ENCODE results near the gene LMNA. TPM values are rescaled to one million over a fixed set of nuclear protein-coding genes. Genes with fewer than 3 reads are reported as not detected.
A peak's percentile ranks its signal among the peaks of the same experiment; 100 is the strongest.

The LMNA gene
- total and polyA plus RNA-seq, 2 of the 4 experiments (the other 2 are of a cell fraction), result 563 to 755 TPM

GRCh38 chr1:156119503-156120209 lies 5.1 kb downstream of the LMNA start:
- Histone ChIP-seq H3K9ac (ENCODE audit: low read depth, low read length) (peak overlapping the region; percentile 24; the same call in 1 of the 2 replicates), H4K8ac (ENCODE audit: low read depth in 2 of 2, low read length in 2 of 2) (peak overlapping the region in 1 of 2 experiments; percentile 67; a peak in 3 of 4 replicates), H2BK5ac (ENCODE audit: low read depth, low read length, poor library complexity, severe bottlenecking) (peak overlapping the region; percentile 80), H3K4me2 (ENCODE audit: low read depth, low read length) (peak overlapping the region; percentile 75), H3K9me1 (ENCODE audit: insufficient read depth, low read length) (peaks cover 24% of the 10 kb centered on the region), H3K79me1 (ENCODE audit: low read depth in 1 of 2, low read length in 2 of 2) (peaks cover 0 to 28% of the 10 kb centered on the region in 2 experiments; a peak in 2 of 4 replicates), H3K36me3 (ENCODE audit: control insufficient read depth, insufficient read depth, low read length) (peaks cover 13% of the 10 kb centered on the region), H2BK15ac (ENCODE audit: low read depth, low read length) (peak overlapping the region; percentile 1; the same call in 1 of the 3 replicates), H2BK120ac (ENCODE audit: low read depth, low read length) (peak overlapping the region; percentile 59), H3K4me1 (ENCODE audit: control insufficient read depth, insufficient read depth, low read length) (peaks cover 41% of the 10 kb centered on the region), H3K23ac (ENCODE audit: low read depth, low read length) (peak overlapping the region; percentile 96), H3K4ac (ENCODE audit: low read depth, low read length) (peak overlapping the region; percentile 94), H2AFZ (replicated peaks; ENCODE audit: low read length, poor library complexity) (no peak overlapping the region), H2BK20ac (ENCODE audit: low read depth, low read length) (no peak overlapping the region; the same call in 1 of the 2 replicates), H2AK5ac (ENCODE audit: low read depth, low read length) (peak overlapping the region; percentile 83), H3K4me3 (ENCODE audit: insufficient read depth, low read depth, low read length) (peak overlapping the region; percentile 2; the same call in 1 of the 2 replicates), H3K14ac (replicated peaks; ENCODE audit: low read depth, low read length) (peak overlapping the region; percentile 93), H3K56ac (ENCODE audit: extremely low read depth, insufficient read depth, low read length) (peak overlapping the region; percentile 68; the same call in 1 of the 2 replicates), H3K27me3 (ENCODE audit: control insufficient read depth, insufficient read depth, low read length) (no peaks in the 10 kb centered on the region), H3K18ac (ENCODE audit: low read depth, low read length) (peak overlapping the region; percentile 13; the same call in 1 of the 2 replicates), H3K27ac (ENCODE audit: insufficient read depth, low read length) (peak overlapping the region; percentile 73), H3K9me3 (ENCODE audit: control insufficient read depth, insufficient read depth, low read length) (no peaks in the 10 kb centered on the region), H2AK9ac (replicated peaks; ENCODE audit: low read depth, low read length, poor library complexity) (peak overlapping the region; percentile 97), H4K91ac (ENCODE audit: insufficient read depth, low read depth, low read length) (peak overlapping the region; percentile 73), H4K5ac (ENCODE audit: low read depth, low read length) (no peak overlapping the region; the same call in 1 of the 2 replicates), H4K20me1 (ENCODE audit: insufficient read depth, low read length) (peaks cover 84% of the 10 kb centered on the region)
- dilution Hi-C loops (cut with HindIII; ENCODE audit: low sequenced_read_pairs, unreplicated experiment), result no loop called here
- in situ Hi-C loops (cut with MboI; ENCODE audit: low sequenced_read_pairs), result no loop called here
- ATAC-seq (ENCODE audit: low read depth) (peak; percentile 16), DNase-seq (peak; percentile 76)
- BruUV-seq (replicated peaks), result no TSS peak
- WGBS, 2 experiments (ENCODE audit: extremely low coverage in 2 of 2, insufficient read length in 1 of 2), result 31% methylated on average over 2 of the region's 3 CpGs; no CpG with 5 or more reads in 1 of the 2 experiments
- ChIA-PET POLR2A (ENCODE audit: unreplicated experiment) (no interaction called here), CTCF (interaction anchor here (1.1 to 1.3 kb wide), 2 partner anchors 9 to 23 kb away, joined by 3 to 4 read pairs; no protein-coding TSS in a partner anchor)
- intact Hi-C loops (cut with micrococcal nuclease), result no loop called here
- TF ChIP-seq BHLHE40 (IDR thresholded peaks at IDR 0.05; ENCODE audit: low read depth, low read length) (no peak), CHD1 (IDR thresholded peaks at IDR 0.05; ENCODE audit: low read depth, low read length) (no peak), MAZ (IDR thresholded peaks at IDR 0.05; ENCODE audit: borderline replicate concordance, low read depth, low read length) (peak; percentile 31; the same call in 1 of the 2 replicates), MAFK (IDR thresholded peaks at IDR 0.05; ENCODE audit: low read depth, low read length) (no peak), RCOR1 (IDR thresholded peaks at IDR 0.05; ENCODE audit: insufficient replicate concordance, low read length) (no peak), POLR2A (IDR thresholded peaks at IDR 0.05; ENCODE audit: low read depth, low read length) (peak; percentile 20; the same call in 1 of the 2 replicates), CEBPB (IDR thresholded peaks at IDR 0.05; ENCODE audit: low read depth, low read length) (no peak), FOS (IDR thresholded peaks at IDR 0.05; ENCODE audit: low read depth, low read length) (peak; percentile 22; the same call in 1 of the 2 replicates), MXI1 (IDR thresholded peaks at IDR 0.05; ENCODE audit: borderline replicate concordance, low read depth, low read length) (no peak), SMC3 (IDR thresholded peaks at IDR 0.05; ENCODE audit: low read depth, low read length) (no peak)
